Measurements from ENCODE around the gene ARHGAP40. TPM values are rescaled to one million over a fixed set of nuclear protein-coding genes. Genes with fewer than 3 reads are reported as not detected.

Gene ARHGAP40
- total RNA-seq, 2 donors from 2014 or later = not detected

DNA sequence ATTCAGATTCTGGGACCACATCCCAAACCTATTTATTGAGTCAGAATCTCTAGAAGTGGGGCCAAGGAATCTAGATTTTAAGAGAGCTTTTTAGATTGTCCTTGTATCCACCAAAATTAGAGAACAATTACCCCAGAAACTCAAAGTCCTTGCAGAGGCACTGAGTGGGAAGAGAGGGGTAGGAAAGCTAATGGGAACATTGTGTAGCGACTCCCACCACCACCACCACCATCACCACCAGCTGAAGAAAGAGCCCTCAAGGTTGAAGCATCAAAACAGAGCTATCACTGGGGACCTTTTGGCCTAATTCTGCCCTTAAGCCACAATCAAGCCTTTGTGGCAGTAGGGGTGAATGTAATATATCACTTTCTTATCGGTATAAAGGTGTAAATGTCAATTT lies 83.7 kb downstream of the ARHGAP40 start:
- ATAC-seq (no peak), DNase-seq (no peak)
- TF ChIP-seq, protein P1, sequence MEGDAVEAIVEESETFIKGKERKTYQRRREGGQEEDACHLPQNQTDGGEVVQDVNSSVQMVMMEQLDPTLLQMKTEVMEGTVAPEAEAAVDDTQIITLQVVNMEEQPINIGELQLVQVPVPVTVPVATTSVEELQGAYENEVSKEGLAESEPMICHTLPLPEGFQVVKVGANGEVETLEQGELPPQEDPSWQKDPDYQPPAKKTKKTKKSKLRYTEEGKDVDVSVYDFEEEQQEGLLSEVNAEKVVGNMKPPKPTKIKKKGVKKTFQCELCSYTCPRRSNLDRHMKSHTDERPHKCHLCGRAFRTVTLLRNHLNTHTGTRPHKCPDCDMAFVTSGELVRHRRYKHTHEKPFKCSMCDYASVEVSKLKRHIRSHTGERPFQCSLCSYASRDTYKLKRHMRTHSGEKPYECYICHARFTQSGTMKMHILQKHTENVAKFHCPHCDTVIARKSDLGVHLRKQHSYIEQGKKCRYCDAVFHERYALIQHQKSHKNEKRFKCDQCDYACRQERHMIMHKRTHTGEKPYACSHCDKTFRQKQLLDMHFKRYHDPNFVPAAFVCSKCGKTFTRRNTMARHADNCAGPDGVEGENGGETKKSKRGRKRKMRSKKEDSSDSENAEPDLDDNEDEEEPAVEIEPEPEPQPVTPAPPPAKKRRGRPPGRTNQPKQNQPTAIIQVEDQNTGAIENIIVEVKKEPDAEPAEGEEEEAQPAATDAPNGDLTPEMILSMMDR (IDR thresholded peaks at IDR 0.05) = no peak
- H3K36me3 ChIP-seq (replicated peaks in 1 of 2; ENCODE audit: insufficient read depth in 1 of 2, low read depth in 2 of 2) = no peaks in the 10 kb centered on the region
- no peak overlapping the region for H3K4me3 ChIP-seq
- no peaks in the 10 kb centered on the region for H3K9me3 ChIP-seq
- 48 to 53% methylated on average over 2 of the region's 2 CpGs for WGBS, 2 donors
- H3K27me3 ChIP-seq = no peaks in the 10 kb centered on the region
- H3K27ac ChIP-seq = no peak overlapping the region
- intact Hi-C loops (cut with DNase I) = no loop called here
- H3K4me1 ChIP-seq = no peaks in the 10 kb centered on the region

DNA sequence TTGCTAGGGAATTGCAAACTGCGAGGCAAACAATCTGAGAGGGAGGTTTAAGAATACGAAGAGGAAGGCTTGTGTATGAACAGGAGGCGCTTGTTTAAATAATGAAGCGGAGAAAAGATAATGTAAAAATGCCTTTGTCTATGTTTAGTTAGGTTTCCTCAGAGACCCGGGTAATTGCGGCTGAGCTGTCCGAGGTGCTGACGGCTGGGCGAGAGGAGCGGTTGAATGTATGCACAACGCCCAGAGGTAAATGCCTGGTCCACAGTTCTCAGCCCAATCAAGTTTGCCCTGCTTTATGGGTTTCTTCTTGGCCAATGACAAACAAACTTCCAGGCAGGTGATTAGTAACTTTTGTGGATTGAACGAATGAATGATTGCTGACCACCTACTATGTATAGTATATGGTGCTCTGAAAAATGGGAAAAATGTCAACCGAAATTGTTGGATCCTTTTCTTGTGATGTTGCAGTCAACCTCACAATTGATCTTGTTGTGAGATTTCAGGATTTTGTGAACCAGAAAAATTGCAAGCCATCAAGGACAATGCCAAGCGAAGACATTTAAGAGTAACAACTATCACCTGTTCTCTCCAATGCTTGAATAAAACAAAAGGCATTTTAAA lies 84.4 kb downstream of the ARHGAP40 start:
- WGBS, 2 donors = 9 to 10% methylated on average over 14 of the region's 14 CpGs
- peak; percentile 16 to 44 (median 30) for DNase-seq
- ATAC-seq = no peak
- Histone ChIP-seq H3K27me3 (no peaks in the 10 kb centered on the region), H3K4me1 (no peaks in the 10 kb centered on the region), H3K27ac (no peak overlapping the region), H3K4me3 (no peak overlapping the region), H3K9me3 (no peaks in the 10 kb centered on the region), H3K36me3 (replicated peaks in 1 of 2; ENCODE audit: insufficient read depth in 1 of 2, low read depth in 2 of 2) (no peaks in the 10 kb centered on the region)
- TF ChIP-seq, protein P1 (IDR thresholded peaks at IDR 0.05) = no peak
- TF ChIP-seq POLR2A (IDR thresholded peaks at IDR 0.05) = no peak
- intact Hi-C loops (cut with DNase I) = no loop called here

DNA sequence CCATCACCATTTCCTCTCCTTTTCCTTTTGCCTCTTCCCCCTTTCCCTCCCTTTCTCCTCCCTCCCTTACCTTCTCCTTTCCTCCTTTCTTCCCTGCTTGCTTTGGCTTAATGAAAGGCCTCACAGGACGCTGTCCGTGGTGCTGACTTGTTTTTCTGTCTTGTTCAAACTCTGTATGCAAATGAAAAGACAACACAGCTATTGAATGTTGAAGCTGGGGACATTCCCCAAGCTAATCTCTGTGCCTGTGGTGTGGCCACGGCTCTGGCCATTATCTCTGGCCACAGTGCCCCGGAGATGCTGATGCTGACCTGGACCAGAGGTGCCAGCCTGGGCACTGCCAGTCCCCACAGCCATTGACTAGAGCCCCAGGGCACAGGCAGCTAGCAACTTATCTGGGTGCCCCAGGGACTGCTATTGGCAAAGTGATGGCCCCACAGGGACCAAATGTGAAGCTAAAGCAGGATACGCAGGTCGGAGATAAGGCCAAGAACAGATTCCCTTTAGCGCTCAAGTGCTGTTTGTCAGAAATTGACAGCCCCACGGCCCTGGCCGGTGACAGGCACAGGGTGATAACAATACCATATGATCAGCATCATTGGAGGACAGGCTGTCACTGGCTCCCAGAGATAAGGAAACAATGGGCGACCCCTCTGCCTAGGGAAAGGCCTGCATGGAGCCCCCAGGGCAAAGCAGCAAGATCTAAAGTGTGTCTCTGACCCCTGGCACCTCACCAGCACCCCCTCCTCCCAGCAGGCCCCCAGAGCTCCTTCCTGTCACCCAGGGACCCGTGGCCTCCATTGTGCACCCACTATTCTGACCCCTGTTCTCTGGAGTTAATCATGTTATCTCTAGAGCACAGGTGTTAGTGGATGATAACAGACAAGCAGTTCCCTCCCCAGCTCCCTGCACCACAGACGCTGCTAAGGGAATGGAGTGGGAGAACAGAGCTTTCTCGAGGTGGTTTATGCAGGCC lies 91.1 kb downstream of the ARHGAP40 start:
- no peak overlapping the region for H3K4me3 ChIP-seq
- no peaks in the 10 kb centered on the region for H3K36me3 ChIP-seq (replicated peaks in 1 of 2; ENCODE audit: insufficient read depth in 1 of 2, low read depth in 2 of 2)
- TF ChIP-seq, protein P1 (IDR thresholded peaks at IDR 0.05) = no peak
- no peak for TF ChIP-seq POLR2A (IDR thresholded peaks at IDR 0.05)
- WGBS, 2 donors = 14 to 16% methylated on average over 13 of the region's 13 CpGs
- H3K27ac ChIP-seq = no peak overlapping the region
- intact Hi-C loops (cut with DNase I) = no loop called here
- no peaks in the 10 kb centered on the region for H3K27me3 ChIP-seq
- peak; percentile 30 to 62 (median 42) for DNase-seq
- no peaks in the 10 kb centered on the region for H3K4me1 ChIP-seq
- H3K9me3 ChIP-seq = no peaks in the 10 kb centered on the region
- ATAC-seq = peak; percentile 18

DNA sequence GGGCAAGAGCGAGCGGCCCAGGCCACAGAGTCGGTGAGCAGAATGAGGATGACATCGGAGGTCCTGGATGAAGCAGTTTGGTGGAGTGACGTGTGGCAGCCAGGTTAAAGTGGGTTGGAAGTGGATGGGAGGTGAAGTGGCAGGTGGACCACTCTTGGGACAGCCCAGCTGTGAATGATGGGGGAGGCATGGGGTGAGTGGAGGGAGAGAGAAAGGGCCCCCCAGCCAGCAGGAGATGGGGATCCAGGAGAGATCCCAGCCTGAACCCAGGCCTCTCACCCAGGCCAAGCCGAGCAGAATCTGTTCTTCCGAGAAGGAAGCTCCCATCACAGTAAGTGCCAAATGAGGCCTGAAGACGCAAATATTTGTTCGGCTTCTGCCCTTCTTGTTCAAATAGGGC lies 95.7 kb downstream of the ARHGAP40 start:
- no peak overlapping the region for H3K27ac ChIP-seq
- H3K9me3 ChIP-seq = no peaks in the 10 kb centered on the region
- ATAC-seq (no peak), DNase-seq (no peak)
- no peaks in the 10 kb centered on the region for H3K36me3 ChIP-seq (replicated peaks in 1 of 2; ENCODE audit: insufficient read depth in 1 of 2, low read depth in 2 of 2)
- TF ChIP-seq POLR2A (IDR thresholded peaks at IDR 0.05) = no peak
- TF ChIP-seq, protein P1 (IDR thresholded peaks at IDR 0.05) = no peak
- H3K27me3 ChIP-seq = no peaks in the 10 kb centered on the region
- no peaks in the 10 kb centered on the region for H3K4me1 ChIP-seq
- 44 to 51% methylated on average over 9 of the region's 9 CpGs for WGBS, 2 donors
- no peak overlapping the region for H3K4me3 ChIP-seq
- intact Hi-C loops (cut with DNase I) = no loop called here
